ENCODE measurements around the gene ATAD3C.

DNA sequence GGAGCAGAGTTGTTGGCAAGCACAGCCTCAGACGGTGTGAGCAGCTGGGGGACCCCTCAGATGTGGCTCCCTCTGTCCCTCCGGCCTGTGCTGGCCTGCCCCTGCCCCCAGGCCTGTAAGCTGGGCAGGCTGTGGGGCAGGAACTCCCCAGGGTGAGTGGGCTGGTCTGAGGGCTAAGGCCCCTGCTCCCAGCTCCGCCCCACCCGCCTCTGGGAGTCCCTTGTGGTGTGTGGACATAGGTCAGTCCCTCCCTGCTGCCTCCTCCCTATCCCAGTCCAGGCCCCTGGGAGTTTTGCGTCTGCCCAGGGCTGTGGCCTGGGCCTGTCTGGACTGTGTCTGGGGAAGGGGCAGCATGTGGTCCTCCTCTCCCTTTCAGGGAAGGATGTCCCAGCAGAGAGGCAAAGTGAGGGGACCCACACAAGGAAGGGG is 17.6 kb upstream of the ATAD3C start:
- TF ChIP-seq POLR2AphosphoS5 (IDR thresholded peaks at IDR 0.05; ENCODE audit: low read depth, low read length) (no peak), POLR2A (IDR thresholded peaks at IDR 0.05; ENCODE audit: low read depth, low read length) (no peak), TAF1 (IDR thresholded peaks at IDR 0.05; ENCODE audit: low read depth, low read length) (no peak), PAX5 (IDR thresholded peaks at IDR 0.05; ENCODE audit: insufficient read depth, low read length, severe bottlenecking) (no peak), POU2F2 (IDR thresholded peaks at IDR 0.05; ENCODE audit: low read depth, low read length) (no peak)

All from GM12891 (cell line).